K562 (cell line): ENCODE data around the gene FPGS. TPM values are rescaled to one million over a fixed set of nuclear protein-coding genes. Genes with fewer than 3 reads are reported as not detected.

Source experiments
- ARID1B ChIP-seq: fragments of 450-650 bp; IDR thresholded peaks from 2 replicates; pipeline ENCODE4 v1.6.1; 2016; ENCODE audit warnings: antibody characterized with exemption, mild to moderate bottlenecking, inconsistent platforms
- ARID2 ChIP-seq: fragments of 450-650 bp; IDR thresholded peaks from 2 replicates; pipeline ENCODE4 v1.6.1; 2017; ENCODE audit warnings: antibody characterized with exemption, mild to moderate bottlenecking
- CC2D1A ChIP-seq: fragments of 450-650 bp; IDR thresholded peaks from 2 replicates; pipeline ENCODE4 v1.6.1; 2017; ENCODE audit warnings: mild to moderate bottlenecking
- EGR1 ChIP-seq: fragments of 450-650 bp; conservative IDR thresholded peaks from 2 replicates; pipeline ENCODE4 v1.6.1; 2017; ENCODE audit warnings: mild to moderate bottlenecking
- EP400 ChIP-seq: fragments of 450-650 bp; IDR thresholded peaks from 2 replicates; pipeline ENCODE4 v1.6.1; 2017; ENCODE audit warnings: antibody characterized with exemption, mild to moderate bottlenecking, moderate library complexity
- GATAD2A ChIP-seq: fragments of 450-650 bp; IDR thresholded peaks from 2 replicates; pipeline ENCODE4 v1.6.1; 2017
- KLF10 ChIP-seq: fragments of 250-450 bp; sonication (Bioruptor Pico); IDR thresholded peaks from 2 replicates; pipeline ENCODE4 v1.6.1; 2021; ENCODE audit warnings: matching md5 sums
- KLF16 ChIP-seq: IDR thresholded peaks from 2 replicates; pipeline ENCODE4 v1.6.1; 2016; ENCODE audit warnings: antibody characterized with exemption
- PCBP1 ChIP-seq: fragments of 200-400 bp; formaldehyde crosslinking; IDR thresholded peaks from 2 replicates; pipeline ENCODE4 v1.6.1; 2018; ENCODE audit warnings: mild to moderate bottlenecking, low read depth, low read length; ENCODE audit not compliant: poor library complexity, severe bottlenecking
- RBFOX2 ChIP-seq: fragments of 200-400 bp; formaldehyde crosslinking; IDR thresholded peaks from 2 replicates; pipeline ENCODE4 v1.6.1; 2017; ENCODE audit warnings: low read depth, mild to moderate bottlenecking, low read length, moderate library complexity
- SMAD1 ChIP-seq: fragments of 150-350 bp; IDR thresholded peaks from 2 replicates; pipeline ENCODE4 v1.6.1; 2014; ENCODE audit warnings: low read length, low read depth; ENCODE audit not compliant: partially characterized antibody
- SMAD4 ChIP-seq: fragments of 250-450 bp; sonication (Bioruptor Pico); conservative IDR thresholded peaks from 2 replicates; pipeline ENCODE4 v1.8.0; 2021; ENCODE audit warnings: inconsistent platforms, mild to moderate bottlenecking, moderate library complexity
- ZBTB7A ChIP-seq: IDR thresholded peaks from 2 replicates; pipeline ENCODE4 v1.6.1; 2011; ENCODE audit warnings: low read depth, mild to moderate bottlenecking, low read length, moderate library complexity, borderline replicate concordance; ENCODE audit not compliant: control insufficient read depth
- ZFX ChIP-seq: sonication (generic); formaldehyde crosslinking; IDR thresholded peaks from 2 replicates; pipeline ENCODE4 v1.8.0; 2022; ENCODE audit warnings: mild to moderate bottlenecking, missing genetic modification reagents, moderate library complexity
- ZNF3 ChIP-seq: fragments of 250-450 bp; sonication (Bioruptor Pico); IDR thresholded peaks from 2 replicates; pipeline ENCODE4 v1.5.0; 2021; ENCODE audit warnings: mild to moderate bottlenecking, moderate library complexity
- polyA plus RNA-seq, 8 experiments: library from polyadenylated mRNA; depleted of rRNA in 4 of 8; stranded (reverse) in 5 of 8; unstranded in 3 of 8; fragments of >200 nt; fragmentation: Nextera tagmentation in 2 of 8; fragmentation: Illumina TruSeq in 1 of 8; extraction: Ambion mirVana in 2 of 8; extraction: Trizol in 1 of 8; gene quantifications; 2 replicates each; pipeline versions ENCODE4 v1.2.1 to v1.2.3, GENCODE V29; 2011 to 2014; ENCODE audit warnings: inconsistent platforms in 1 of 8, missing spikeins in 1 of 8
- total RNA-seq, 7 experiments: library from RNA; depleted of rRNA in 6 of 7; stranded (reverse); fragments of >200 nt in 6 of 7; fragmentation: Illumina TruSeq in 2 of 7; extraction: Trizol in 2 of 7; gene quantifications; 2 replicates each; pipeline versions ENCODE4 v1.2.1 to v1.2.3, GENCODE V29; 2011 to 2021; ENCODE audit warnings: low replicate concordance in 1 of 7
- TF ChIP-seq, protein P1 (sequence below): fragments of 150-350 bp; IDR thresholded peaks from 2 replicates; pipeline ENCODE4 v1.6.1; 2014; ENCODE audit warnings: low read depth, mild to moderate bottlenecking, low read length, borderline replicate concordance
- TF ChIP-seq, protein P2 (sequence below): fragments of 250-450 bp; sonication (Bioruptor Pico); IDR thresholded peaks from 2 replicates; pipeline ENCODE4 v1.4.0; 2020; ENCODE audit warnings: borderline replicate concordance
- TF ChIP-seq, protein P3 (sequence below): fragments of 450-650 bp; IDR thresholded peaks from 2 replicates; pipeline ENCODE4 v1.6.1; 2017; ENCODE audit warnings: antibody characterized with exemption, mild to moderate bottlenecking

The FPGS gene
- total and polyA plus RNA-seq, 9 of the 15 experiments (the other 6 are each of a cell fraction or from before 2014, with no cell fraction given) = 0.84 to 86.4 (median 59.2) TPM

DNA sequence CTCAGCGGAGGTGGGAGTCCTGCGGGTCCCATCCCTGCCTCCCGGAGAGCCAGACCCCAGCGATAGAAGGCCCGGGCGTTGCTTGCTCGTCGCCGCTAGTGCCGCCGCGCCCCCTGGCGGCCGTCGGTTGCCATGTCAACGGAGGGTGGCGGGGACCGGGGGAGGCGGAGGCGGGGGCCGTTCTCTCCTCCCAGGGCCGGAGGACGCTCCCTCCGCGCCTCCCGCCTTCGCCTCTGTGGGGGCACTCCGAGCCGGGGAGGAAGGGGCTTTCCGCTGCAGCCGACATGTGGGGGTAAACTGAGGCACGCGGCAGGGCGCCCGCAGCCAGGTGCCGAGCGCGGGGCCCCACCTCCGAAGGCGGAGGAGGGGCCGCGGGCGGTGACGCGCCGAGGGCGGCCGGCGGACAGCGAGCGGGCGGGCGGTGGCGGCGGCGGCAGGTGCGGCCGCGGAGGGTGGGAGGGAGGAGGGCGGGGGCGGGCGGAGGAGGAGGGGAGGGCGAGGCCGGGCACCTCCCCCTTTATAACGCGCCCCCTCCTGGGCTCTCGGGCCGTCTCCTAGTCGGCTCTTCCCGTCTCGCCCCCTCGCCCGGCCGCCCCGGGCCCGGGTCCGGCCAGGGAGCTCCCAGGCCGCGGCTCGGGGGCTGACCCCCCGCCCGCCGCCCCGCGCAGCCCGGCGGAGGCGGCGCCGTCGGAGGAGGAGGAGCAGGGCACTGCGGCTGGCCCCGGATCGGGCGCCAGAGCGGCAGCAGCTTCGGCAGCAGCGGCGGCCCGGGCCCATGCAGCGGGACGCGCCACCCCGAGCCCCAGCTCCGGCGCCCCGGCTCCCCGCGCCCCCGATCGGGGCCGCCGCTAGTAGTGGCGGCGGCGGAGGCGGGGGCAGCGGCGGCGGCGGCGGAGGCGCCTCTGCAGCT lies 17.4 kb upstream of the FPGS start (continued):
- TF ChIP-seq PCBP1 = peak; percentile 15
- no peak for TF ChIP-seq CC2D1A
- TF ChIP-seq, protein P1, sequence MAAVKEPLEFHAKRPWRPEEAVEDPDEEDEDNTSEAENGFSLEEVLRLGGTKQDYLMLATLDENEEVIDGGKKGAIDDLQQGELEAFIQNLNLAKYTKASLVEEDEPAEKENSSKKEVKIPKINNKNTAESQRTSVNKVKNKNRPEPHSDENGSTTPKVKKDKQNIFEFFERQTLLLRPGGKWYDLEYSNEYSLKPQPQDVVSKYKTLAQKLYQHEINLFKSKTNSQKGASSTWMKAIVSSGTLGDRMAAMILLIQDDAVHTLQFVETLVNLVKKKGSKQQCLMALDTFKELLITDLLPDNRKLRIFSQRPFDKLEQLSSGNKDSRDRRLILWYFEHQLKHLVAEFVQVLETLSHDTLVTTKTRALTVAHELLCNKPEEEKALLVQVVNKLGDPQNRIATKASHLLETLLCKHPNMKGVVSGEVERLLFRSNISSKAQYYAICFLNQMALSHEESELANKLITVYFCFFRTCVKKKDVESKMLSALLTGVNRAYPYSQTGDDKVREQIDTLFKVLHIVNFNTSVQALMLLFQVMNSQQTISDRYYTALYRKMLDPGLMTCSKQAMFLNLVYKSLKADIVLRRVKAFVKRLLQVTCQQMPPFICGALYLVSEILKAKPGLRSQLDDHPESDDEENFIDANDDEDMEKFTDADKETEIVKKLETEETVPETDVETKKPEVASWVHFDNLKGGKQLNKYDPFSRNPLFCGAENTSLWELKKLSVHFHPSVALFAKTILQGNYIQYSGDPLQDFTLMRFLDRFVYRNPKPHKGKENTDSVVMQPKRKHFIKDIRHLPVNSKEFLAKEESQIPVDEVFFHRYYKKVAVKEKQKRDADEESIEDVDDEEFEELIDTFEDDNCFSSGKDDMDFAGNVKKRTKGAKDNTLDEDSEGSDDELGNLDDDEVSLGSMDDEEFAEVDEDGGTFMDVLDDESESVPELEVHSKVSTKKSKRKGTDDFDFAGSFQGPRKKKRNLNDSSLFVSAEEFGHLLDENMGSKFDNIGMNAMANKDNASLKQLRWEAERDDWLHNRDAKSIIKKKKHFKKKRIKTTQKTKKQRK = no peak
- TF ChIP-seq ARID2 = peak; percentile 57; the same call in 1 of the 2 replicates
- TF ChIP-seq, protein P2, sequence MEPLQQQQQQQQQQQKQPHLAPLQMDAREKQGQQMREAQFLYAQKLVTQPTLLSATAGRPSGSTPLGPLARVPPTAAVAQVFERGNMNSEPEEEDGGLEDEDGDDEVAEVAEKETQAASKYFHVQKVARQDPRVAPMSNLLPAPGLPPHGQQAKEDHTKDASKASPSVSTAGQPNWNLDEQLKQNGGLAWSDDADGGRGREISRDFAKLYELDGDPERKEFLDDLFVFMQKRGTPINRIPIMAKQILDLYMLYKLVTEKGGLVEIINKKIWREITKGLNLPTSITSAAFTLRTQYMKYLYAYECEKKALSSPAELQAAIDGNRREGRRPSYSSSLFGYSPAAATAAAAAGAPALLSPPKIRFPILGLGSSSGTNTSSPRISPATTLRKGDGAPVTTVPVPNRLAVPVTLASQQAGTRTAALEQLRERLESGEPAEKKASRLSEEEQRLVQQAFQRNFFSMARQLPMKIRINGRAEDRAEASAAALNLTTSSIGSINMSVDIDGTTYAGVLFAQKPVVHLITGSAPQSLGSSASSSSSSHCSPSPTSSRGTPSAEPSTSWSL = 0 out of 2 replicates have a peak, but pooled peaks have one; percentile 19
- peak; percentile 76 for TF ChIP-seq SMAD4 (CRISPR knock-in tag)
- TF ChIP-seq KLF16 = 0 out of 2 replicates have a peak, but pooled peaks have one; percentile 7
- no peak for TF ChIP-seq ZNF3 (CRISPR knock-in tag)
- peak; percentile 96 for TF ChIP-seq EGR1
- 0 out of 2 replicates have a peak, but pooled peaks have one; percentile 18 for TF ChIP-seq ARID1B
- no peak; the same call in 1 of the 2 replicates for TF ChIP-seq EP400
- TF ChIP-seq ZBTB7A = peak; percentile 87; the same call in 1 of the 2 replicates
- TF ChIP-seq SMAD1 = no peak
- TF ChIP-seq, protein P3, sequence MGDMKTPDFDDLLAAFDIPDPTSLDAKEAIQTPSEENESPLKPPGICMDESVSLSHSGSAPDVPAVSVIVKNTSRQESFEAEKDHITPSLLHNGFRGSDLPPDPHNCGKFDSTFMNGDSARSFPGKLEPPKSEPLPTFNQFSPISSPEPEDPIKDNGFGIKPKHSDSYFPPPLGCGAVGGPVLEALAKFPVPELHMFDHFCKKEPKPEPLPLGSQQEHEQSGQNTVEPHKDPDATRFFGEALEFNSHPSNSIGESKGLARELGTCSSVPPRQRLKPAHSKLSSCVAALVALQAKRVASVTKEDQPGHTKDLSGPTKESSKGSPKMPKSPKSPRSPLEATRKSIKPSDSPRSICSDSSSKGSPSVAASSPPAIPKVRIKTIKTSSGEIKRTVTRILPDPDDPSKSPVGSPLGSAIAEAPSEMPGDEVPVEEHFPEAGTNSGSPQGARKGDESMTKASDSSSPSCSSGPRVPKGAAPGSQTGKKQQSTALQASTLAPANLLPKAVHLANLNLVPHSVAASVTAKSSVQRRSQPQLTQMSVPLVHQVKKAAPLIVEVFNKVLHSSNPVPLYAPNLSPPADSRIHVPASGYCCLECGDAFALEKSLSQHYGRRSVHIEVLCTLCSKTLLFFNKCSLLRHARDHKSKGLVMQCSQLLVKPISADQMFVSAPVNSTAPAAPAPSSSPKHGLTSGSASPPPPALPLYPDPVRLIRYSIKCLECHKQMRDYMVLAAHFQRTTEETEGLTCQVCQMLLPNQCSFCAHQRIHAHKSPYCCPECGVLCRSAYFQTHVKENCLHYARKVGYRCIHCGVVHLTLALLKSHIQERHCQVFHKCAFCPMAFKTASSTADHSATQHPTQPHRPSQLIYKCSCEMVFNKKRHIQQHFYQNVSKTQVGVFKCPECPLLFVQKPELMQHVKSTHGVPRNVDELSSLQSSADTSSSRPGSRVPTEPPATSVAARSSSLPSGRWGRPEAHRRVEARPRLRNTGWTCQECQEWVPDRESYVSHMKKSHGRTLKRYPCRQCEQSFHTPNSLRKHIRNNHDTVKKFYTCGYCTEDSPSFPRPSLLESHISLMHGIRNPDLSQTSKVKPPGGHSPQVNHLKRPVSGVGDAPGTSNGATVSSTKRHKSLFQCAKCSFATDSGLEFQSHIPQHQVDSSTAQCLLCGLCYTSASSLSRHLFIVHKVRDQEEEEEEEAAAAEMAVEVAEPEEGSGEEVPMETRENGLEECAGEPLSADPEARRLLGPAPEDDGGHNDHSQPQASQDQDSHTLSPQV = peak; percentile 40; the same call in 1 of the 2 replicates
- peak; percentile 51 for TF ChIP-seq ZFX (CRISPR knock-in tag)
- 0 out of 2 replicates have a peak, but pooled peaks have one; percentile 25 for TF ChIP-seq RBFOX2
- TF ChIP-seq KLF10 (CRISPR knock-in tag) = no peak
- 0 out of 2 replicates have a peak, but pooled peaks have one; percentile 18 for TF ChIP-seq GATAD2A
